Stomach (tissue), 9 donors: ENCODE data around the gene CD300H. TPM values are rescaled to one million over a fixed set of nuclear protein-coding genes. Genes with fewer than 3 reads are reported as not detected.
"Not testable (repeated sequence)": the region's sequence is repeated elsewhere in the genome, so short reads cannot be mapped to it uniquely, and the experiment has no call there.

Source experiments
- DNase-seq, 2 donors: peaks; one replicate each; pipeline versions ENCODE4 v3.0.0 to v3.0.0-alpha.2; 2013 to 2019
- H3K27ac ChIP-seq, 5 donors: fragments of 200-600 bp in 4 of 5; sonication (generic) in 4 of 5; one replicate each; pipeline ENCODE4 v1.5.1; 2013 to 2019; ENCODE audit warnings: mild to moderate bottlenecking in 1 of 5, moderate library complexity in 1 of 5
- H3K27me3 ChIP-seq, 3 donors: fragments of 200-600 bp; sonication (generic); one replicate each; pipeline ENCODE4 v1.5.1; 2017 to 2019; ENCODE audit warnings: mixed run types in 1 of 3
- H3K36me3 ChIP-seq, 4 donors: fragments of 200-600 bp; sonication (generic); 1 replicate in 3 of 4; 2 replicates in 1 of 4; pipeline ENCODE4 v1.5.1; 2016 to 2019
- H3K4me1 ChIP-seq, 4 donors: fragments of 200-600 bp; sonication (generic); one replicate each; pipeline ENCODE4 v1.5.1; 2016 to 2019
- H3K4me3 ChIP-seq, 4 donors: fragments of 200-600 bp; sonication (generic) in 3 of 4; one replicate each; pipeline ENCODE4 v1.5.1; 2016 to 2019; ENCODE audit warnings: mild to moderate bottlenecking in 1 of 4
- H3K9me3 ChIP-seq, 4 donors: fragments of 200-600 bp; sonication (generic); one replicate each; pipeline ENCODE4 v1.5.1; 2016 to 2019
- CTCF ChIP-seq, 7 experiments: fragments of 450-650 bp in 4 of 7; fragments of 200-600 bp in 3 of 7; sonication (generic) in 3 of 7; IDR thresholded peaks; one replicate each; pipeline ENCODE4 v1.5.1; 2016 to 2019; ENCODE audit warnings: antibody characterized with exemption in 7 of 7, control low read depth in 2 of 7, mild to moderate bottlenecking in 1 of 7
- EP300 ChIP-seq: sonication (generic); formaldehyde crosslinking; IDR thresholded peaks from one replicate; pipeline ENCODE4 v1.6.1; 2017; ENCODE audit warnings: antibody characterized with exemption
- POLR2A ChIP-seq, 4 donors: fragments of 450-650 bp; IDR thresholded peaks; one replicate each; pipeline ENCODE4 v1.6.1; 2016; ENCODE audit warnings: antibody characterized with exemption in 4 of 4, control low read depth in 2 of 4, mild to moderate bottlenecking in 1 of 4, moderate library complexity in 1 of 4
- POLR2AphosphoS5 ChIP-seq, 3 donors: sonication (generic); formaldehyde crosslinking; IDR thresholded peaks; one replicate each; pipeline ENCODE4 v1.6.1; 2016; ENCODE audit warnings: antibody characterized with exemption in 3 of 3
- WGBS, 5 donors: extraction: QIAGEN DNeasy Blood & Tissue Kit in 3 of 5; methylation state at CpG; one replicate each; pipeline versions ENCODE4 v1.1.5 to v1.1.7; 2013 to 2018; 5-methylcytosine and 5-hydroxymethylcytosine counted together
- intact Hi-C: fragments of 100-400 bp; cut with DNase I; formaldehyde crosslinking; loops from one replicate; pipeline ENCODE4 v1.15.1; 2023; ENCODE audit warnings: low total_unique reads
- polyA plus RNA-seq, 3 donors: library from polyadenylated mRNA; stranded (reverse); fragments of 200-250 nt; gene quantifications; one replicate each; pipeline ENCODE4 v1.2.3, GENCODE V29; 2013
- total RNA-seq, 5 donors: library from RNA; depleted of rRNA; stranded (reverse); fragments of >200 nt; gene quantifications; one replicate each; pipeline versions ENCODE4 v1.1.0 to v1.2.3, GENCODE V29; 2014 to 2016
- donor health status: healthy with polysubstance abuse.
- donor health status: Bipolar disorder and iron deficiency.
- donor health status: healthy.

CD300H gene
- total and polyA plus RNA-seq, 8 donors = not detected

GRCh38 chr17:74574489-74575142 is 7.3 kb upstream of the CD300H start:
- Histone ChIP-seq H3K9me3 (peaks cover 0 to 6% (median 0%) of the 10 kb centered on the region in 4 donors), H3K27ac (no peak overlapping the region), H3K36me3 (no peaks in the 10 kb centered on the region), H3K4me3 (no peak overlapping the region), H3K4me1 (peaks cover 0 to 5% (median 0%) of the 10 kb centered on the region in 4 donors), H3K27me3 (peaks cover 0 to 6% (median 0%) of the 10 kb centered on the region in 3 donors)
- WGBS, 5 donors = 62 to 76% (median 72%) methylated on average over 5 of the region's 5 CpGs
- TF ChIP-seq POLR2AphosphoS5 (IDR thresholded peaks at IDR 0.05) (no peak), POLR2A (IDR thresholded peaks at IDR 0.05) (no peak), EP300 (no peak), CTCF (IDR thresholded peaks at IDR 0.05) (no peak)
- intact Hi-C loops = no loop called here
- DNase-seq = no peak

- H3K4me3 ChIP-seq, H3K9me3 ChIP-seq, H3K27ac ChIP-seq, intact Hi-C loops, DNase-seq, H3K27me3 ChIP-seq, H3K36me3 ChIP-seq: not testable (repeated sequence)
- peaks cover 0 to 15% (median 0%) of the 10 kb centered on the region in 4 donors for H3K4me1 ChIP-seq
These were observed 6.3 kb upstream of the CD300H start for GRCh38 chr17:74573635-74574034.

GRCh38 chr17:74573169-74573568 is 5.9 kb upstream of the CD300H start:
- Histone ChIP-seq H3K36me3 (no peaks in the 10 kb centered on the region), H3K4me1 (peaks cover 0 to 17% (median 0%) of the 10 kb centered on the region in 4 donors), H3K4me3 (no peak overlapping the region), H3K27me3 (peaks cover 0 to 6% (median 0%) of the 10 kb centered on the region in 3 donors), H3K9me3 (peaks cover 0 to 6% (median 0%) of the 10 kb centered on the region in 4 donors), H3K27ac (no peak overlapping the region)
- 76 to 87% (median 78%) methylated on average over 3 of the region's 3 CpGs for WGBS, 5 donors
- intact Hi-C loops = no loop called here
- no peak for DNase-seq
- TF ChIP-seq POLR2AphosphoS5 (IDR thresholded peaks at IDR 0.05) (no peak), EP300 (no peak), CTCF (IDR thresholded peaks at IDR 0.05) (no peak), POLR2A (IDR thresholded peaks at IDR 0.05) (no peak)

- H3K9me3 ChIP-seq = peaks cover 0 to 6% (median 0%) of the 10 kb centered on the region in 4 donors
- H3K4me1 ChIP-seq = peaks cover 0 to 17% (median 0%) of the 10 kb centered on the region in 4 donors
- no peak overlapping the region for H3K4me3 ChIP-seq
- intact Hi-C loops = no loop called here
- WGBS, 5 donors = 67 to 82% (median 75%) methylated on average over 4 of the region's 4 CpGs
- no peaks in the 10 kb centered on the region for H3K36me3 ChIP-seq
- no peak for DNase-seq
- H3K27me3 ChIP-seq = peaks cover 0 to 6% (median 0%) of the 10 kb centered on the region in 3 donors
- no peak overlapping the region for H3K27ac ChIP-seq
- no peak for TF ChIP-seq EP300
- TF ChIP-seq POLR2A (IDR thresholded peaks at IDR 0.05) = no peak
- TF ChIP-seq POLR2AphosphoS5 (IDR thresholded peaks at IDR 0.05) = no peak
- TF ChIP-seq CTCF (IDR thresholded peaks at IDR 0.05) = no peak
These were observed 4.4 kb upstream of the CD300H start for GRCh38 chr17:74571621-74572270.
